ENCODE measurements around the gene ZNF507.

DNA sequence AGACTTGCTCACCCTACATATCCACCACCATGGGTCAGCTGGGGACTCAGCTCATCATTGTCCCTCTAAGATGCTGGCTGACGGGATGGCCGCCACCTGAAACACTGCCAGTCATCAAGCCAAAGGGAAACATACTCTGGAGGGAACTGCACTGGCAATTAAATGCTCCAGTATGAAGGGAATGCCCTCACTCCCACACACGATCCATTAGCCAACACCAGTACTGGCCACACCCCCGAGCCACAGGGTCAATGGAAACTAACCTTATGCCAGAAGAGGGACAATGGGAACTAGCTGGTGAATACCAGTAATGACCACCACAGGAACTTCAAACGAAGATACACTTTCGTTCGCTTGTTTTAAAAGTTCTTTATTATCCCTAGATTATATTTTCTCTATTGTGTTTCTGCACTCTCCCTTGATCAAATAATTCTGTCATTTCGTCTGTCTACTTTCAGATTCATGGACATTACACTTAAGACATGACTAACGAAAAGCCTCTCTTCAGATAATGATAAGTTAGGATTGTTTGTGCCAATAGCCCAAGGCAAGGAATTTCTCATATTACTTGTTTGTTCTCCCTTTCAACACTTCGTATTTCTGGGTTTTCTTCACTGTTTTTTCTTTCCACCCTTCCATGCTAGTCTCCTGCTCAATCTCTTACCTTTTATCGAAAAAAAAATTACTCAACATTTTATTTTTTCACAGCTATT, 1.7 kb upstream of the ZNF507 start:
- TF ChIP-seq, protein P1, sequence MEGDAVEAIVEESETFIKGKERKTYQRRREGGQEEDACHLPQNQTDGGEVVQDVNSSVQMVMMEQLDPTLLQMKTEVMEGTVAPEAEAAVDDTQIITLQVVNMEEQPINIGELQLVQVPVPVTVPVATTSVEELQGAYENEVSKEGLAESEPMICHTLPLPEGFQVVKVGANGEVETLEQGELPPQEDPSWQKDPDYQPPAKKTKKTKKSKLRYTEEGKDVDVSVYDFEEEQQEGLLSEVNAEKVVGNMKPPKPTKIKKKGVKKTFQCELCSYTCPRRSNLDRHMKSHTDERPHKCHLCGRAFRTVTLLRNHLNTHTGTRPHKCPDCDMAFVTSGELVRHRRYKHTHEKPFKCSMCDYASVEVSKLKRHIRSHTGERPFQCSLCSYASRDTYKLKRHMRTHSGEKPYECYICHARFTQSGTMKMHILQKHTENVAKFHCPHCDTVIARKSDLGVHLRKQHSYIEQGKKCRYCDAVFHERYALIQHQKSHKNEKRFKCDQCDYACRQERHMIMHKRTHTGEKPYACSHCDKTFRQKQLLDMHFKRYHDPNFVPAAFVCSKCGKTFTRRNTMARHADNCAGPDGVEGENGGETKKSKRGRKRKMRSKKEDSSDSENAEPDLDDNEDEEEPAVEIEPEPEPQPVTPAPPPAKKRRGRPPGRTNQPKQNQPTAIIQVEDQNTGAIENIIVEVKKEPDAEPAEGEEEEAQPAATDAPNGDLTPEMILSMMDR (IDR thresholded peaks at IDR 0.05; ENCODE audit: low read depth, low read length): no peak
- no peak for TF ChIP-seq EZH2phosphoT487 (IDR thresholded peaks at IDR 0.05; ENCODE audit: low read depth)

Measured in OCI-LY3 (cell line).